B cell (primary cell): ENCODE data around the gene WBP4. TPM values are rescaled to one million over a fixed set of nuclear protein-coding genes. Genes with fewer than 3 reads are reported as not detected.
"Not testable (repeated sequence)": the region's sequence is repeated elsewhere in the genome, so short reads cannot be mapped to it uniquely, and the experiment has no call there.

Source experiments
- ATAC-seq: fragments of 200-7000 bp; cut with Tn5 transposase; one replicate; pipeline ENCODE4 v1.10.0; 2021; ENCODE audit warnings: low read depth, mild to moderate bottlenecking, moderate number of reproducible peaks, moderate library complexity
- CTCF ChIA-PET: fragments of 350-600 bp; sonication (Branson Sonifier 250); formaldehyde crosslinking; loops from one replicate; lab custom pipeline; 2021; ENCODE audit warnings: antibody characterized with exemption, inconsistent platforms; lab: Charles Lee
- POLR2A ChIA-PET: fragments of 350-600 bp; sonication (Branson Sonifier 250); formaldehyde crosslinking; loops from one replicate; lab custom pipeline; 2021; ENCODE audit warnings: antibody characterized with exemption; lab: Charles Lee
- DNase-seq: peaks from one replicate; pipeline ENCODE4 v3.0.0; 2013
- H2AFZ ChIP-seq: 2 replicates; pipeline ENCODE4 v1.6.1; 2012; ENCODE audit warnings: mild to moderate bottlenecking, low read depth, low read length; ENCODE audit not compliant: insufficient read depth, poor library complexity, severe bottlenecking
- H3K27ac ChIP-seq, 2 donors: 1 replicate in 1 of 2; 2 replicates in 1 of 2; pipeline ENCODE4 v1.5.1; 2012 to 2013; ENCODE audit warnings: low read length in 2 of 2, mild to moderate bottlenecking in 2 of 2, moderate library complexity in 1 of 2
- H3K27me3 ChIP-seq, 4 experiments: fragments of 200-600 bp in 1 of 4; sonication (generic) in 1 of 4; replicated peaks in 1 of 4; 1 replicate in 2 of 4; 2 replicates in 2 of 4; pipeline versions ENCODE4 v1.6.1 to v1.7.0; 2013 to 2016; ENCODE audit warnings: low read length in 3 of 4, mild to moderate bottlenecking in 2 of 4, mixed read lengths in 1 of 4, moderate library complexity in 1 of 4; ENCODE audit not compliant: insufficient read depth in 4 of 4, control insufficient read depth in 3 of 4; ENCODE audit errors: control extremely low read depth in 1 of 4
- H3K36me3 ChIP-seq, 2 experiments: replicated peaks in 1 of 2; 1 replicate in 1 of 2; 2 replicates in 1 of 2; pipeline versions ENCODE4 v1.6.1 to v1.7.1; 2013; ENCODE audit warnings: low read length in 1 of 2; ENCODE audit not compliant: insufficient read depth in 2 of 2, control insufficient read depth in 1 of 2; ENCODE audit errors: control extremely low read depth in 1 of 2, extremely low read depth in 1 of 2
- H3K4me1 ChIP-seq, 2 donors: fragments of 200-600 bp in 1 of 2; sonication (generic) in 1 of 2; 1 replicate in 1 of 2; 2 replicates in 1 of 2; pipeline versions ENCODE4 v1.5.1 to v1.6.1; 2013 to 2017; ENCODE audit warnings: low read length in 2 of 2; ENCODE audit not compliant: control insufficient read depth in 2 of 2, insufficient read depth in 2 of 2
- H3K4me2 ChIP-seq: replicated peaks from 2 replicates; pipeline ENCODE3; 2012; ENCODE audit warnings: mild to moderate bottlenecking, low read depth, low read length; ENCODE audit not compliant: poor library complexity, severe bottlenecking
- H3K4me3 ChIP-seq, 5 experiments: fragments of 200-600 bp in 1 of 5; sonication (generic) in 1 of 5; 1 replicate in 3 of 5; 2 replicates in 2 of 5; pipeline versions ENCODE4 v1.5.1 to v1.7.0; 2011 to 2016; ENCODE audit warnings: low read length in 4 of 5, mild to moderate bottlenecking in 4 of 5, low read depth in 2 of 5, control low read depth in 1 of 5, moderate library complexity in 1 of 5; ENCODE audit not compliant: insufficient read depth in 1 of 5; ENCODE audit errors: control extremely low read depth in 1 of 5, extremely low read depth in 1 of 5
- H3K79me2 ChIP-seq: fragments of 200-600 bp; sonication (generic); one replicate; pipeline ENCODE4 v1.6.0; 2016; ENCODE audit warnings: low read length; ENCODE audit not compliant: control insufficient read depth, insufficient read depth
- H3K9ac ChIP-seq: fragments of 200-600 bp; sonication (generic); 2 replicates; pipeline ENCODE4 v1.6.1; 2017; ENCODE audit warnings: mild to moderate bottlenecking, low read length, moderate library complexity
- H3K9me3 ChIP-seq, 3 donors: one replicate each; pipeline versions ENCODE4 v1.6.1 to v1.7.1; 2013; ENCODE audit warnings: low read length in 2 of 3; ENCODE audit not compliant: control insufficient read depth in 2 of 3, insufficient read depth in 1 of 3; ENCODE audit errors: control extremely low read depth in 1 of 3
- H4K20me1 ChIP-seq: 2 replicates; pipeline ENCODE4 v1.6.0; 2012; ENCODE audit warnings: mild to moderate bottlenecking, low read length; ENCODE audit not compliant: insufficient read depth, control insufficient read depth, poor library complexity, severe bottlenecking
- H3K27ac Mint-ChIP-seq: one replicate; pipeline ENCODE4 v1.8.0; 2021; ENCODE audit warnings: mixed read lengths
- H3K27me3 Mint-ChIP-seq: one replicate; pipeline ENCODE4 v1.8.0; 2021; ENCODE audit warnings: mixed read lengths
- H3K4me1 Mint-ChIP-seq: one replicate; pipeline ENCODE4 v1.8.0; 2021; ENCODE audit warnings: mixed read lengths
- H3K4me3 Mint-ChIP-seq: one replicate; pipeline ENCODE4 v1.8.0; 2021; ENCODE audit warnings: mixed read lengths
- H3K9me3 Mint-ChIP-seq: one replicate; pipeline ENCODE4 v1.8.0; 2022; ENCODE audit warnings: mixed read lengths; ENCODE audit not compliant: insufficient read depth
- EZH2 ChIP-seq: IDR thresholded peaks from 2 replicates; pipeline ENCODE4 v1.6.1; 2012; ENCODE audit warnings: borderline replicate concordance, low read depth, mild to moderate bottlenecking, moderate library complexity, low read length; ENCODE audit not compliant: insufficient read depth, poor library complexity, severe bottlenecking
- WGBS: methylation state at CpG from one replicate; pipeline ENCODE4 v1.1.5; 2013; ENCODE audit warnings: missing lambda C conversion rate; ENCODE audit not compliant: insufficient coverage; 5-methylcytosine and 5-hydroxymethylcytosine counted together
- intact Hi-C: fragments of 100-400 bp; cut with micrococcal nuclease; formaldehyde crosslinking; loops from one replicate; pipeline ENCODE4 v1.10.0; 2022
- polyA plus RNA-seq: library from polyadenylated mRNA; depleted of rRNA; stranded (reverse); fragments of >200 nt; gene quantifications from 2 replicates; pipeline ENCODE4 v1.2.3, GENCODE V29; 2012
- total RNA-seq, 2 donors: library from RNA; stranded (reverse); fragments of 120-200 nt in 1 of 2; gene quantifications; 1 replicate in 1 of 2; 2 replicates in 1 of 2; pipeline versions ENCODE4 v1.2.3 to v1.2.4, GENCODE V29; 2013 to 2022
- TF ChIP-seq, protein P1 (sequence below): fragments of 200-600 bp; IDR thresholded peaks from one replicate; pipeline ENCODE4 v1.8.0; 2022; ENCODE audit warnings: antibody characterized with exemption, mild to moderate bottlenecking

WBP4 gene
- total and polyA plus RNA-seq, 2 donors (not counting 1 experiment from before 2014, with no cell fraction given): 1.8 to 10.4 TPM

DNA sequence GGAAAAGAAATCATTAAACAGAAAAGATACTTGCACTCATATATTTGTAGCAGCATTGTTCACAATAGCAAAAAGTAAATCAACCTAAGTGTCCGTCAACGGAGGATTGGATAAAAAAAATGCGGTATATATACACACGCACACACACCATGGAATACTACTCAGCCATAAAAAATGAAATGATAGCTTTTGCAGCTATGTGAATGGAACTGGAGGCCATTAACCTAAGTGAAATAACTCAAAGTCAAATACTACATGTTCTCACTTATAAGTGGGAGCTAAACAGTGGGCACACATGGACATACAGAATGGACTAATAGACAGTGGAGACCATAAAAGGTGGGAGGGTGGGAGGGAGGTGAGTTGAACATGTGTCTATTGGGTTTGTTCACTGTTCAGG, 18.4 kb downstream of the WBP4 start:
- H3K4me2 ChIP-seq: no peak overlapping the region
- WGBS: no CpG with 5 or more reads among the region's 4 CpGs
- H4K20me1 ChIP-seq: no peaks in the 10 kb centered on the region
- H3K27ac ChIP-seq: no peak overlapping the region
- H3K36me3 ChIP-seq: peaks cover 13 to 29% of the 10 kb centered on the region in 2 experiments
- ChIA-PET CTCF (no interaction called here), POLR2A (no interaction called here)
- H3K27me3 ChIP-seq: no peaks in the 10 kb centered on the region
- no peaks in the 10 kb centered on the region for H3K9me3 Mint-ChIP-seq
- H3K79me2 ChIP-seq: no peaks in the 10 kb centered on the region
- no peaks in the 10 kb centered on the region for H3K27me3 Mint-ChIP-seq
- no peak overlapping the region for H2AFZ ChIP-seq
- TF ChIP-seq, protein P1, sequence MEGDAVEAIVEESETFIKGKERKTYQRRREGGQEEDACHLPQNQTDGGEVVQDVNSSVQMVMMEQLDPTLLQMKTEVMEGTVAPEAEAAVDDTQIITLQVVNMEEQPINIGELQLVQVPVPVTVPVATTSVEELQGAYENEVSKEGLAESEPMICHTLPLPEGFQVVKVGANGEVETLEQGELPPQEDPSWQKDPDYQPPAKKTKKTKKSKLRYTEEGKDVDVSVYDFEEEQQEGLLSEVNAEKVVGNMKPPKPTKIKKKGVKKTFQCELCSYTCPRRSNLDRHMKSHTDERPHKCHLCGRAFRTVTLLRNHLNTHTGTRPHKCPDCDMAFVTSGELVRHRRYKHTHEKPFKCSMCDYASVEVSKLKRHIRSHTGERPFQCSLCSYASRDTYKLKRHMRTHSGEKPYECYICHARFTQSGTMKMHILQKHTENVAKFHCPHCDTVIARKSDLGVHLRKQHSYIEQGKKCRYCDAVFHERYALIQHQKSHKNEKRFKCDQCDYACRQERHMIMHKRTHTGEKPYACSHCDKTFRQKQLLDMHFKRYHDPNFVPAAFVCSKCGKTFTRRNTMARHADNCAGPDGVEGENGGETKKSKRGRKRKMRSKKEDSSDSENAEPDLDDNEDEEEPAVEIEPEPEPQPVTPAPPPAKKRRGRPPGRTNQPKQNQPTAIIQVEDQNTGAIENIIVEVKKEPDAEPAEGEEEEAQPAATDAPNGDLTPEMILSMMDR: no peak
- no peak for TF ChIP-seq EZH2
- no peaks in the 10 kb centered on the region for H3K4me1 ChIP-seq
- no peak for ATAC-seq
- no peak overlapping the region for H3K9ac ChIP-seq
- H3K4me1 Mint-ChIP-seq: peaks cover 5% of the 10 kb centered on the region
- intact Hi-C loops: loop anchor here (5.0 kb wide), 1 partner anchor 573 kb away; no protein-coding TSS in a partner anchor
- no peaks in the 10 kb centered on the region for H3K9me3 ChIP-seq
- no peak overlapping the region for H3K27ac Mint-ChIP-seq
- DNase-seq: no peak
- H3K4me3 ChIP-seq: no peak overlapping the region
- H3K4me3 Mint-ChIP-seq: no peak overlapping the region

DNA sequence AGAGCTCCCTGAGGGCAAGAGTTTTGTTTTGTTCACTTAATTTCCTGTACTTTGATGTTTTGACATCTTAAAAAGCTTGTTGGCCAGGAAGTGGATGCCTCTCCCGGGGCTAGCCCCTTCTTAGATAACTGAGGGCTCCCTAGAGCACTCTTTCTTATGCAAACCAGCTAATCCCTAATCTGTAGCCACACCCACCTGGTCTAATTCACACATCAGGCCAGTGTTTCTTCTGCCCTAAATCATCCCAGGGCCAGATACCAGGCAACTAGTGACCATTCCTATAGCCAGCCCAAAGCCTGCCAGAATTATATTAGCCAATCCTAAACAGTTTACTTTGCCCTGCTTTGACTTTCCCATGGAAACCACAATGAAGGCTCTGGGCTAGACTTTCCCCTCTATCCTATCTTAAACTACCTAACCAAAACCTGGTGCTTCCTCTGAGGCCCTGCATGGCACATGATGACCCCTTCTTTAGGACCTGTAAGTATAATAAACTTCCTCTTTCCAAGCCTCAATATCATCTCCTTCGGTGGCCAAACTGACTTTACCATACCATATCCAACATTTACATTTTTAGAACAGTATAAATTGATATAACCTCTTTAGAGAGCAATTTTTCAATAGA, 24.8 kb downstream of the WBP4 start:
- no peak overlapping the region for H3K4me3 Mint-ChIP-seq
- Histone ChIP-seq H3K27ac (no peak overlapping the region), H3K4me3 (no peak overlapping the region), H3K4me1 (peaks cover 3 to 5% of the 10 kb centered on the region in 2 donors), H3K36me3 (peaks cover 5 to 10% of the 10 kb centered on the region in 2 experiments), H3K27me3 (no peaks in the 10 kb centered on the region), H2AFZ (no peak overlapping the region), H3K9ac (no peak overlapping the region), H3K79me2 (no peaks in the 10 kb centered on the region), H3K9me3 (peaks cover 0 to 2% (median 0%) of the 10 kb centered on the region in 3 donors), H4K20me1 (no peaks in the 10 kb centered on the region), H3K4me2 (no peak overlapping the region)
- peaks cover 5% of the 10 kb centered on the region for H3K4me1 Mint-ChIP-seq
- WGBS: 38% methylated on average over 1 of the region's 2 CpGs
- H3K27ac Mint-ChIP-seq: no peak overlapping the region
- ATAC-seq: no peak
- intact Hi-C loops: no loop called here
- TF ChIP-seq EZH2: no peak
- TF ChIP-seq, protein P1: no peak
- H3K27me3 Mint-ChIP-seq: no peaks in the 10 kb centered on the region
- H3K9me3 Mint-ChIP-seq: no peaks in the 10 kb centered on the region
- ChIA-PET POLR2A (no interaction called here), CTCF (no interaction called here)
- DNase-seq: no peak

DNA sequence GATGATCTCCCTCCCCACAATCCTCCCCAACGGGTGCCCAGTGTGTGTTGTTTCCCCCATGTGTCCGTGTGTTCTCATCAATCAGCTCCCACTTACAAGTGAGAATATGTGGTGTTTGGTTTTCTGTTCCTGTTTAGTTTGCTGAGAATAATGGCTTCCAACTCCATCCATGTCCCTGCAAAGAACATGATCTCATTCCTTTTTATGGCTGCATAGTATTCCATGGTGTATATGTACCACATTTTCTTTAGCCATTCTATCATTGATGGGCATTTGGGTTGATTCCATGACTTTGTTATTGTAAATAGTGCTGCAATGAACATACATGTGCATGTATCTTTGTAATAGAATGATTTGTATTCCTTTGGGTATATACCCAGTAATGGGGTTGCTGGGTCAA, 34.4 kb downstream of the WBP4 start:
- H3K36me3 ChIP-seq, intact Hi-C loops, H3K4me1 Mint-ChIP-seq, POLR2A ChIA-PET, DNase-seq, CTCF ChIA-PET, H3K9ac ChIP-seq, ATAC-seq, H3K27me3 Mint-ChIP-seq, H3K27ac ChIP-seq, H3K27me3 ChIP-seq, H2AFZ ChIP-seq, H3K4me1 ChIP-seq, H4K20me1 ChIP-seq, H3K4me3 ChIP-seq, H3K4me3 Mint-ChIP-seq, H3K4me2 ChIP-seq, H3K27ac Mint-ChIP-seq, H3K9me3 Mint-ChIP-seq, H3K9me3 ChIP-seq, H3K79me2 ChIP-seq: not testable (repeated sequence)
- no CpG with 5 or more reads among the region's 2 CpGs for WGBS
